ENCODE results near the gene PLXNA1.

DNA sequence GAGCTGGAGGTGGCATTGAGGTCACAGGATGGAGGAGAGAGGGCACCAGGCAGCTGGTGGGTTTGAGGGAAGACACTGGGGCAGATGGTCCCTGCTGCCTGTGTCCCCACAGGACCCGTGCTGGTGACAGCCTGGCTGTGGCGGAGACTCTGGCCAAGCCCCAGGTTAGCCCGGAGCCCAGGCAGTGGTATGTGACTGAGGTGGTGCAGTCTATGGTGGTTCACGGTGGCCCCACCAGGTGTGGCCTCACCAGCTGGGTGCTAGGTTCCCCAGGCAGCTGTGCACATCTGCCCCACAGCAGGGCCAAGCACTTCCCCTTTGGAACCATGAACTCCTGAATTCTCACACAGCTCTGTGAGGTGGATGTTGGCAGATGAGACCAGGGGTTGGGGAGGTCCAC is 15.4 kb downstream of the PLXNA1 start:
- TF ChIP-seq, protein P1, sequence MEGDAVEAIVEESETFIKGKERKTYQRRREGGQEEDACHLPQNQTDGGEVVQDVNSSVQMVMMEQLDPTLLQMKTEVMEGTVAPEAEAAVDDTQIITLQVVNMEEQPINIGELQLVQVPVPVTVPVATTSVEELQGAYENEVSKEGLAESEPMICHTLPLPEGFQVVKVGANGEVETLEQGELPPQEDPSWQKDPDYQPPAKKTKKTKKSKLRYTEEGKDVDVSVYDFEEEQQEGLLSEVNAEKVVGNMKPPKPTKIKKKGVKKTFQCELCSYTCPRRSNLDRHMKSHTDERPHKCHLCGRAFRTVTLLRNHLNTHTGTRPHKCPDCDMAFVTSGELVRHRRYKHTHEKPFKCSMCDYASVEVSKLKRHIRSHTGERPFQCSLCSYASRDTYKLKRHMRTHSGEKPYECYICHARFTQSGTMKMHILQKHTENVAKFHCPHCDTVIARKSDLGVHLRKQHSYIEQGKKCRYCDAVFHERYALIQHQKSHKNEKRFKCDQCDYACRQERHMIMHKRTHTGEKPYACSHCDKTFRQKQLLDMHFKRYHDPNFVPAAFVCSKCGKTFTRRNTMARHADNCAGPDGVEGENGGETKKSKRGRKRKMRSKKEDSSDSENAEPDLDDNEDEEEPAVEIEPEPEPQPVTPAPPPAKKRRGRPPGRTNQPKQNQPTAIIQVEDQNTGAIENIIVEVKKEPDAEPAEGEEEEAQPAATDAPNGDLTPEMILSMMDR (IDR thresholded peaks at IDR 0.05) = no peak
- TF ChIP-seq POLR2A (IDR thresholded peaks at IDR 0.05) (no peak), POLR2AphosphoS5 (IDR thresholded peaks at IDR 0.05) (no peak), EP300 (IDR thresholded peaks at IDR 0.05; ENCODE audit: low read depth) (no peak)

Data from transverse colon (tissue), 4 donors.